H1 (cell line): ENCODE results near the gene MAPK11. TPM values are rescaled to one million over a fixed set of nuclear protein-coding genes. Genes with fewer than 3 reads are reported as not detected.

Source experiments
- NANOG ChIP-seq: IDR thresholded peaks from 2 replicates; pipeline ENCODE4 v1.6.1; 2011; ENCODE audit warnings: low read length, low read depth, mild to moderate bottlenecking, inconsistent platforms; ENCODE audit not compliant: insufficient read depth, poor library complexity, severe bottlenecking
- TAF1 ChIP-seq: IDR thresholded peaks from 2 replicates; pipeline ENCODE4 v1.6.1; 2011; ENCODE audit warnings: mild to moderate bottlenecking, low read depth, low read length
- polyA plus RNA-seq, 7 experiments: library from polyadenylated mRNA; depleted of rRNA in 3 of 7; stranded (reverse) in 5 of 7; unstranded in 2 of 7; fragments of >200 nt in 5 of 7; fragments of 200-250 nt in 2 of 7; gene quantifications; 1 replicate in 5 of 7; 2 replicates in 1 of 7; 4 replicates in 1 of 7; pipeline versions ENCODE4 v1.2.1 to v1.2.3, GENCODE V29; 2011 to 2013; ENCODE audit warnings: missing spikeins in 2 of 7, mixed read lengths in 2 of 7
- total RNA-seq: library from RNA; stranded (reverse); fragmentation: NEBNext Ultra II Directional; extraction: Animal tissue kit (Norgen Biotek cat#: 25700); gene quantifications from 2 replicates; pipeline ENCODE4 v1.2.1, GENCODE V29; 2021

Gene MAPK11
- total and polyA plus RNA-seq, 2 of the 8 experiments (the other 6 are each of a cell fraction or from before 2014, with no cell fraction given), result 0.70 to 1.5 TPM

GRCh38 chr22:50301581-50301991 lies 31.4 kb upstream of the MAPK11 start (continued):
- TF ChIP-seq NANOG (no peak), TAF1 (no peak)
